HG03558 (cell line): ENCODE data around the gene SPSB1.

Experiments used
- ATAC-seq: cut with Tn5 transposase; IDR thresholded peaks from one replicate; pipeline ENCODE4 v1.9.1; 2021; ENCODE audit warnings: moderate number of reproducible peaks; ENCODE audit not compliant: unreplicated experiment; ENCODE audit errors: extremely low read depth

The SPSB1 gene

GRCh38 chr1:9292361-9293240 lies at the start of gene SPSB1:
Gene SPSB1 (plus strand): TSS chr1:9292894. CDS start chr1:9355892, 62,998 bp downstream.
- ATAC-seq, result no peak

GRCh38 chr1:9243066-9243739 lies 49.5 kb upstream of the SPSB1 start:
- ATAC-seq, result no peak

- no peak for ATAC-seq
These were observed 48.0 kb upstream of the SPSB1 start for GRCh38 chr1:9244501-9245229.

GRCh38 chr1:9245230-9245619 lies 47.5 kb upstream of the SPSB1 start:
- no peak for ATAC-seq

- ATAC-seq, result no peak
These were observed 47.0 kb upstream of the SPSB1 start for GRCh38 chr1:9245661-9246060.

GRCh38 chr1:9246215-9246614 lies 46.5 kb upstream of the SPSB1 start:
- no peak for ATAC-seq

- no peak for ATAC-seq
These were observed 45.6 kb upstream of the SPSB1 start for GRCh38 chr1:9246841-9247785.

GRCh38 chr1:9247894-9248293 lies 44.8 kb upstream of the SPSB1 start:
- ATAC-seq, result no peak

- no peak for ATAC-seq
These were observed 44.1 kb upstream of the SPSB1 start for GRCh38 chr1:9248341-9249262.

- no peak for ATAC-seq
These were observed 43.5 kb upstream of the SPSB1 start for GRCh38 chr1:9249263-9249533.

GRCh38 chr1:9249534-9250410 lies 42.9 kb upstream of the SPSB1 start:
- ATAC-seq, result no peak

- no peak for ATAC-seq
These were observed 42.0 kb upstream of the SPSB1 start for GRCh38 chr1:9250411-9251381.

- ATAC-seq, result no peak
These were observed 41.2 kb upstream of the SPSB1 start for GRCh38 chr1:9251501-9251900.

GRCh38 chr1:9253004-9253403 lies 39.7 kb upstream of the SPSB1 start:
- ATAC-seq, result no peak

- ATAC-seq, result no peak
These were observed 39.1 kb upstream of the SPSB1 start for GRCh38 chr1:9253453-9254105.

- no peak for ATAC-seq
These were observed 36.4 kb upstream of the SPSB1 start for GRCh38 chr1:9256332-9256731.

GRCh38 chr1:9257851-9258250 lies 34.8 kb upstream of the SPSB1 start:
- ATAC-seq, result no peak
